Lung (tissue), 12 donors: ENCODE results near the gene PSMC3IP. TPM values are rescaled to one million over a fixed set of nuclear protein-coding genes. Genes with fewer than 3 reads are reported as not detected.

Experiments
- ATAC-seq: fragments of 200-7000 bp; cut with Tn5 transposase; one replicate; pipeline ENCODE4 v1.9.1; 2020; ENCODE audit warnings: moderate number of reproducible peaks; ENCODE audit not compliant: insufficient read depth, low FRiP score
- DNase-seq, 3 donors: peaks; one replicate each; pipeline ENCODE4 v3.0.0-alpha.2; 2013 to 2017
- H3K27ac ChIP-seq, 2 donors: one replicate each; pipeline ENCODE4 v1.5.1; 2013; ENCODE audit warnings: mild to moderate bottlenecking in 2 of 2, moderate library complexity in 2 of 2, control low read depth in 1 of 2, inconsistent platforms in 1 of 2, low read depth in 1 of 2, low read length in 1 of 2
- H3K27me3 ChIP-seq, 3 donors: one replicate each; pipeline ENCODE4 v1.5.1; 2013; ENCODE audit warnings: low read length in 2 of 3; ENCODE audit not compliant: control insufficient read depth in 3 of 3, insufficient read depth in 3 of 3
- H3K36me3 ChIP-seq, 4 donors: one replicate each; pipeline ENCODE4 v1.5.1; 2013; ENCODE audit warnings: low read length in 4 of 4, mild to moderate bottlenecking in 1 of 4, moderate library complexity in 1 of 4; ENCODE audit not compliant: control insufficient read depth in 4 of 4, insufficient read depth in 4 of 4
- H3K4me1 ChIP-seq, 5 donors: one replicate each; pipeline ENCODE4 v1.5.1; 2013; ENCODE audit warnings: low read length in 5 of 5, mild to moderate bottlenecking in 2 of 5, moderate library complexity in 1 of 5; ENCODE audit not compliant: control insufficient read depth in 5 of 5, insufficient read depth in 5 of 5
- H3K4me3 ChIP-seq: one replicate; pipeline ENCODE4 v1.5.1; 2013; ENCODE audit warnings: mild to moderate bottlenecking, control low read depth, moderate library complexity
- H3K9ac ChIP-seq, 2 donors: one replicate each; pipeline ENCODE4 v1.5.1; 2013; ENCODE audit warnings: low read length in 2 of 2, control low read depth in 1 of 2; ENCODE audit not compliant: insufficient read depth in 1 of 2
- H3K9me3 ChIP-seq, 4 donors: one replicate each; pipeline ENCODE4 v1.5.1; 2013; ENCODE audit warnings: low read length in 3 of 4, mild to moderate bottlenecking in 1 of 4, moderate library complexity in 1 of 4; ENCODE audit not compliant: control insufficient read depth in 4 of 4, insufficient read depth in 3 of 4
- CTCF ChIP-seq: IDR thresholded peaks from 2 replicates; pipeline ENCODE4 v1.5.1; 2012; ENCODE audit warnings: mild to moderate bottlenecking; ENCODE audit errors: control extremely low read depth, extremely low read depth
- WGBS, 2 donors: extraction: QIAGEN DNeasy Blood & Tissue Kit; methylation state at CpG; one replicate each; pipeline ENCODE4 v1.1.7; 2013; 5-methylcytosine and 5-hydroxymethylcytosine counted together
- polyA plus RNA-seq, 2 donors: library from polyadenylated mRNA; stranded (reverse); fragments of 200-250 nt; gene quantifications; one replicate each; pipeline ENCODE4 v1.2.1, GENCODE V29; 2013
- total RNA-seq, 2 donors: library from RNA; depleted of rRNA in 1 of 2; stranded (reverse); fragments of >200 nt in 1 of 2; gene quantifications; one replicate each; pipeline ENCODE4 v1.2.1, GENCODE V29; 2014 to 2021
- donor health status: control.
- donor health status: control.
- donor health status: Bipolar disorder and iron deficiency.
- donor health status: healthy.
- donor health status: DM: yes; HTN: yes; CAD: no.

Gene PSMC3IP
- total and polyA plus RNA-seq, 4 donors = 3.4 to 7.5 (median 4.0) TPM

GRCh38 chr17:42618442-42619150 lies 41.1 kb upstream of the PSMC3IP start:
- no peak for TF ChIP-seq CTCF
- Histone ChIP-seq H3K36me3 (peaks cover 7 to 18% (median 13%) of the 10 kb centered on the region in 4 donors), H3K27ac (no peak overlapping the region), H3K9me3 (peaks cover 0 to 3% (median 0%) of the 10 kb centered on the region in 4 donors), H3K9ac (peak overlapping the region in 1 of 2 donors; percentile 24), H3K4me1 (peaks cover 0 to 8% (median 0%) of the 10 kb centered on the region in 5 donors), H3K4me3 (no peak overlapping the region), H3K27me3 (no peaks in the 10 kb centered on the region)
- DNase-seq = peak in 2 of 3 donors; percentile 19 to 43
- ATAC-seq = no peak
- 47 to 56% methylated on average over 9 of the region's 9 CpGs for WGBS, 2 donors

- H3K9ac ChIP-seq = peak overlapping the region in 1 of 2 donors; percentile 24
- no peaks in the 10 kb centered on the region for H3K27me3 ChIP-seq
- ATAC-seq (no peak), DNase-seq (peak in 1 of 3 donors; percentile 8)
- peaks cover 7 to 21% (median 16%) of the 10 kb centered on the region in 4 donors for H3K36me3 ChIP-seq
- no peak overlapping the region for H3K27ac ChIP-seq
- H3K9me3 ChIP-seq = peaks cover 0 to 3% (median 0%) of the 10 kb centered on the region in 4 donors
- peaks cover 0 to 8% (median 0%) of the 10 kb centered on the region in 5 donors for H3K4me1 ChIP-seq
- TF ChIP-seq CTCF = no peak
- 68 to 71% methylated on average over 4 of the region's 4 CpGs for WGBS, 2 donors
- no peak overlapping the region for H3K4me3 ChIP-seq
Measured at GRCh38 chr17:42617956-42618431, 40.5 kb upstream of the PSMC3IP start.

- peaks cover 7 to 28% (median 21%) of the 10 kb centered on the region in 4 donors for H3K36me3 ChIP-seq
Measured at GRCh38 chr17:42613699-42614295, 36.3 kb upstream of the PSMC3IP start.

More at GRCh38 chr17:42613699-42614295, 36.3 kb upstream of the PSMC3IP start:
- Histone ChIP-seq H3K9me3 (peaks cover 0 to 3% (median 0%) of the 10 kb centered on the region in 4 donors), H3K4me3 (no peak overlapping the region), H3K27me3 (no peaks in the 10 kb centered on the region), H3K9ac (no peak overlapping the region), H3K27ac (no peak overlapping the region), H3K4me1 (peaks cover 0 to 11% (median 0%) of the 10 kb centered on the region in 5 donors)
- DNase-seq (no peak), ATAC-seq (no peak)
- 96 to 97% methylated on average over 17 of the region's 17 CpGs for WGBS, 2 donors
- no peak for TF ChIP-seq CTCF
